ENCODE data around the gene MT1M.

Gene MT1M

GRCh38 chr16:56645838-56646237 is 13.4 kb downstream of the MT1M start:
- no peak for TF ChIP-seq CTCF (IDR thresholded peaks at IDR 0.05; ENCODE audit: low read depth, low read length)
- DNase-seq (ENCODE audit: extremely low read depth, low read depth): no peak

GRCh38 chr16:56647641-56648431 is 15.4 kb downstream of the MT1M start:
- no peak for DNase-seq (ENCODE audit: extremely low read depth, low read depth)
- no peak for TF ChIP-seq CTCF (IDR thresholded peaks at IDR 0.05; ENCODE audit: low read depth, low read length)

GRCh38 chr16:56649271-56649670 is 16.8 kb downstream of the MT1M start:
- DNase-seq (ENCODE audit: extremely low read depth, low read depth): no peak
- no peak for TF ChIP-seq CTCF (IDR thresholded peaks at IDR 0.05; ENCODE audit: low read depth, low read length)

- TF ChIP-seq CTCF (IDR thresholded peaks at IDR 0.05; ENCODE audit: low read depth, low read length): no peak
- no peak for DNase-seq (ENCODE audit: extremely low read depth, low read depth)
Measured at GRCh38 chr16:56649820-56650219, 17.4 kb downstream of the MT1M start.

- no peak for DNase-seq (ENCODE audit: extremely low read depth, low read depth)
- no peak for TF ChIP-seq CTCF (IDR thresholded peaks at IDR 0.05; ENCODE audit: low read depth, low read length)
Measured at GRCh38 chr16:56651586-56651985, 19.1 kb downstream of the MT1M start, which contains the start of gene MT1B. MT1B (plus strand) TSS chr16:56651886; CDS start chr16:56651954, 68 bp downstream.

GRCh38 chr16:56652600-56652999 is 20.1 kb downstream of the MT1M start:
- no peak for TF ChIP-seq CTCF (IDR thresholded peaks at IDR 0.05; ENCODE audit: low read depth, low read length)
- no peak for DNase-seq (ENCODE audit: extremely low read depth, low read depth)

GRCh38 chr16:56653218-56653617 is 20.8 kb downstream of the MT1M start:
- DNase-seq (ENCODE audit: extremely low read depth, low read depth): no peak
- no peak for TF ChIP-seq CTCF (IDR thresholded peaks at IDR 0.05; ENCODE audit: low read depth, low read length)

All from AG09319 (cell line).